Breast epithelium (tissue), 3 donors: ENCODE results near the gene DSPP.

Experiments used
- POLR2A ChIP-seq: fragments of 450-650 bp; IDR thresholded peaks from one replicate; pipeline ENCODE4 v1.6.1; 2016; ENCODE audit warnings: antibody characterized with exemption, mild to moderate bottlenecking, moderate library complexity
- POLR2AphosphoS5 ChIP-seq, 3 donors: sonication (generic); formaldehyde crosslinking; IDR thresholded peaks; one replicate each; pipeline ENCODE4 v1.6.1; 2017; ENCODE audit warnings: antibody characterized with exemption in 3 of 3
- TF ChIP-seq, protein P1 (sequence below), 3 donors: fragments of 450-650 bp; IDR thresholded peaks; one replicate each; pipeline ENCODE4 v1.5.1; 2016 to 2017; ENCODE audit warnings: antibody characterized with exemption in 3 of 3, mild to moderate bottlenecking in 3 of 3, moderate library complexity in 3 of 3

DNA sequence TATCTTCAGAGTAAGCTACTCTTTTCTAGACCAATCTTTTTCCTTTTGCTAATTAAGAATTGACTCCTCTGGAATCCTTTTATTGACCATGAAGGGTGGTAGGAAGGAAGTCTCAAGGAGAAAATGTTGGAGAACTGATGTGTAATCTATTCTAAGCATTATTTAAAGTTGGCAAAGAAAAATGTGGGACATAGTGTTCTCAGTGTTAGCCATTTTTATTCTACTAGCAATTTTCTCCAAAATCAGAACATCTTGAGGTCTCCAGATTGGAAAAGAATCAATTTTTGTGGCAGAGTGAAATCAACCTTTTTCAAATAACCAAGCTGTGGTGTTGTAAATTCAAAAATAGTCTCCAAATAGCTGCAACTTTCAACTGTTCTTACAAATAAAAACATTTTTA, 23.3 kb downstream of the DSPP start:
- TF ChIP-seq, protein P1, sequence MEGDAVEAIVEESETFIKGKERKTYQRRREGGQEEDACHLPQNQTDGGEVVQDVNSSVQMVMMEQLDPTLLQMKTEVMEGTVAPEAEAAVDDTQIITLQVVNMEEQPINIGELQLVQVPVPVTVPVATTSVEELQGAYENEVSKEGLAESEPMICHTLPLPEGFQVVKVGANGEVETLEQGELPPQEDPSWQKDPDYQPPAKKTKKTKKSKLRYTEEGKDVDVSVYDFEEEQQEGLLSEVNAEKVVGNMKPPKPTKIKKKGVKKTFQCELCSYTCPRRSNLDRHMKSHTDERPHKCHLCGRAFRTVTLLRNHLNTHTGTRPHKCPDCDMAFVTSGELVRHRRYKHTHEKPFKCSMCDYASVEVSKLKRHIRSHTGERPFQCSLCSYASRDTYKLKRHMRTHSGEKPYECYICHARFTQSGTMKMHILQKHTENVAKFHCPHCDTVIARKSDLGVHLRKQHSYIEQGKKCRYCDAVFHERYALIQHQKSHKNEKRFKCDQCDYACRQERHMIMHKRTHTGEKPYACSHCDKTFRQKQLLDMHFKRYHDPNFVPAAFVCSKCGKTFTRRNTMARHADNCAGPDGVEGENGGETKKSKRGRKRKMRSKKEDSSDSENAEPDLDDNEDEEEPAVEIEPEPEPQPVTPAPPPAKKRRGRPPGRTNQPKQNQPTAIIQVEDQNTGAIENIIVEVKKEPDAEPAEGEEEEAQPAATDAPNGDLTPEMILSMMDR (IDR thresholded peaks at IDR 0.05) = no peak
- TF ChIP-seq POLR2AphosphoS5 (IDR thresholded peaks at IDR 0.05) (no peak), POLR2A (no peak)
